LNCaP clone FGC (cell line): Measurements from ENCODE around the gene COL15A1.

ENCODE experiments used
- DNase-seq: peaks from one replicate; pipeline ENCODE4 v3.0.0-alpha.2; 2011; ENCODE audit warnings: low read depth
- H3K4me3 ChIP-seq: 2 replicates; pipeline ENCODE4 v1.5.1; 2011; ENCODE audit warnings: mild to moderate bottlenecking, low read depth, low read length, control low read depth
- TF ChIP-seq, protein P1 (sequence below): IDR thresholded peaks from 2 replicates; pipeline ENCODE4 v1.5.1; 2012; ENCODE audit warnings: mild to moderate bottlenecking; ENCODE audit not compliant: control insufficient read depth, insufficient read depth; ENCODE audit errors: extremely low read depth

The COL15A1 gene

DNA sequence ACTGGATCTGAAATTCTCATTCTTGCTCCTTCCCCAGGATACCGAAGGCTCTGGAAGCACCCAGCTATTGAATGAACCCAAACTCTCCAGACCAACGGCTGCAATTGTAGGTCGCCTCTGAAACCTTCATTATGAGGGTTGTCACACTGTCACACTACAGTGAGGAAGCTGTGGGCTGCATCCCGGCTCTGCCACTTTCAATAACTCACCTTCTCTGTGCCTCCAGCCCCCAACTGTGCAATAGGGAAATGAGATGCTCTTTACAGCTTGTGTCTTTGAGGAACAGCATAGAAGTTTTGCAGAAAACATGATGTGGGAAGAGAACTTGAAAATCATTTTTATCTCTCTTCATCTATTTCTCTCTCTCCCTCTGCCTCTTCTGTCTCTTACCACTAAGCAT is 91.6 kb downstream of the COL15A1 start:
- TF ChIP-seq, protein P1, sequence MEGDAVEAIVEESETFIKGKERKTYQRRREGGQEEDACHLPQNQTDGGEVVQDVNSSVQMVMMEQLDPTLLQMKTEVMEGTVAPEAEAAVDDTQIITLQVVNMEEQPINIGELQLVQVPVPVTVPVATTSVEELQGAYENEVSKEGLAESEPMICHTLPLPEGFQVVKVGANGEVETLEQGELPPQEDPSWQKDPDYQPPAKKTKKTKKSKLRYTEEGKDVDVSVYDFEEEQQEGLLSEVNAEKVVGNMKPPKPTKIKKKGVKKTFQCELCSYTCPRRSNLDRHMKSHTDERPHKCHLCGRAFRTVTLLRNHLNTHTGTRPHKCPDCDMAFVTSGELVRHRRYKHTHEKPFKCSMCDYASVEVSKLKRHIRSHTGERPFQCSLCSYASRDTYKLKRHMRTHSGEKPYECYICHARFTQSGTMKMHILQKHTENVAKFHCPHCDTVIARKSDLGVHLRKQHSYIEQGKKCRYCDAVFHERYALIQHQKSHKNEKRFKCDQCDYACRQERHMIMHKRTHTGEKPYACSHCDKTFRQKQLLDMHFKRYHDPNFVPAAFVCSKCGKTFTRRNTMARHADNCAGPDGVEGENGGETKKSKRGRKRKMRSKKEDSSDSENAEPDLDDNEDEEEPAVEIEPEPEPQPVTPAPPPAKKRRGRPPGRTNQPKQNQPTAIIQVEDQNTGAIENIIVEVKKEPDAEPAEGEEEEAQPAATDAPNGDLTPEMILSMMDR: no peak
- no peak overlapping the region for H3K4me3 ChIP-seq
- no peak for DNase-seq

- TF ChIP-seq, protein P1: no peak
- H3K4me3 ChIP-seq: no peak overlapping the region
- no peak for DNase-seq
Observed at GRCh38 chr9:99037769-99038483, 94.2 kb downstream of the COL15A1 start.

DNA sequence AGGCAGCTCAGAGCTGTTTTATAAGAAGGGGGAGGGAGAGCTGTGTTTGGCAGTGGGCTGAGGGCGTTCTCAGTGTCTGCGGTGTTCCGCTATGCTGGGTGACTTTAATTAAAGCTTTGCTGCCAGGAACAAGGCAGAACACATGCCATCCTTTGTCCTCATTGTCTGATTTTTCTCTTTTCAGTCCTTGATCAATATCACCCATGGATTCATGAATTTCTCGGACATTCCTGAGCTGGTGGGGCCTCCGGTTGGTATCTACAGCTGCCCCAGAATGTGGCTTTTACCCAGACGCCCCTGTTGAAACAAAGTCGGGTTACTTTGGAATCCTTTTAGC is 94.7 kb downstream of the COL15A1 start:
- no peak overlapping the region for H3K4me3 ChIP-seq
- DNase-seq: no peak
- TF ChIP-seq, protein P1: no peak

DNA sequence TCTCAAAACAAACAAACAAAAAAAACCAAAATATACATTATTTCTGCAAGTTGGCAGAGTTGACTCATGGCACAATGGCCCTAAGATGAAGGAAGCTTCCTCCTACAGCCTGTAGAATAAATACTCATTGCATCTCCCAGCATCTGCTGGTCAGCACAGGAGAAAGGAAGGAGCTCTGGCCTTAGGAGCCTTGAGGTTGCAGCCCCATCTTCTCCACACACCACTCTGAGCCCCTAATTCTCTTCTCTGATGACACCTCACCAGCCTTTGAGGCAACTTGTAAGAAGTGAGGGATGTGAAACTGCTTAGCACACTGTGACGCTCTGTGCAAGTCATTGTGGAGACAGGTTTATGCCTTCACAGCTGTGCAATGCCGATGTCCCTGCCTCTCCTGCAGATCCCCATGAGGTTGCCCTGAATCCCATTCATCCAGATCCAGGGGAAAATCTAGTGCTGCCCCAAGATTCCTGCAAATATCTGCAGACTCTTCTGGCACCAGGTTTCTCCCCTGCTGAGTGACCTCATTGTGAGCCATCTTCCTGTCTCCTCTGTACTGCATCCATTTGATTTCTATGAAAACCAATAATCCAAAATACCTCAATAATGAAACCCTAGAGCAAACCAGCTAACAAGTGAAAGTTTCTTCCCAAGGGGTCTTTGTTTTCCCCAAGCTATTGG is 95.9 kb downstream of the COL15A1 start:
- no peak overlapping the region for H3K4me3 ChIP-seq
- TF ChIP-seq, protein P1: no peak
- DNase-seq: no peak

DNA sequence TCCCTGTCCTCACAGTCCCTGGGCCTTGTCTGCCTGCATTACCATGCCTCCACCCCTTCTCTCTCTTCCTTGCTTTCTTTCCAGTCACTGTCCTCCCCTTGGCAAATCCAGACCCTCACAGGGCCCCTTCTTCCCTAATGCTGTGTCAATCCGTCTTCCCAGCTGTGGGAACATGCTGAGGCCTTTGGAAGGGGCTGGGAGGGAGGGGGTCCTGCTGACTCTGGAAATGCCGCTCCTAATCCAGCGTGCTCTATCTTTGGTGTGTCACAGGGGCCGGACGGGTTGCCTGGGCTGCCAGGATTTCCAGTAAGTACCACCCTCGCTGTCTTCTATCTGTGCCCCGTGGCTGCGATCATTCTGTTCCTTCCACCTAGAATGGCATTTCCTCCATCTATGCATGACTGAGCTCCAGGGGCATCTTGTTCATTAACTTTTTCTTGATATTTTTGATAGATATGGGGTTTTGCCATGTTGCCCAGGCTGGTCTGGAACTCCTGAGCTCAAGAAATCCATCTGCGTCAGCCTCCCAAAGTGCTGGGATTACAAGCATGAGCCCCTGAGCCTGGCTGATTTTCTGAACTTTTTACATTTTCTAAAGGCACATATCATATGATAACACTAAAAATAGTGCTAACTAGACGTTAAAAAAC is 96.7 kb downstream of the COL15A1 start:
- no peak for DNase-seq
- TF ChIP-seq, protein P1: no peak
- H3K4me3 ChIP-seq: no peak overlapping the region

GRCh38 chr9:99040911-99041582 is 97.3 kb downstream of the COL15A1 start:
- TF ChIP-seq, protein P1: no peak
- DNase-seq: no peak
- H3K4me3 ChIP-seq: no peak overlapping the region
